Lung microvascular endothelial cell (primary cell): ENCODE measurements around the gene ADCY3. TPM values are rescaled to one million over a fixed set of nuclear protein-coding genes. Genes with fewer than 3 reads are reported as not detected.

Experiments
- DNase-seq, 2 donors: peaks; one replicate each; pipeline versions ENCODE4 v3.0.0 to v3.0.0-alpha.2; 2010; ENCODE audit warnings: low read depth in 2 of 2
- total RNA-seq: library from RNA; depleted of rRNA; stranded (reverse); fragments of >200 nt; gene quantifications from 2 replicates; pipeline ENCODE4 v1.2.1, GENCODE V29; 2014

ADCY3 gene
- total RNA-seq, 1 donor from 2014 or later, result 5.2 TPM

DNA sequence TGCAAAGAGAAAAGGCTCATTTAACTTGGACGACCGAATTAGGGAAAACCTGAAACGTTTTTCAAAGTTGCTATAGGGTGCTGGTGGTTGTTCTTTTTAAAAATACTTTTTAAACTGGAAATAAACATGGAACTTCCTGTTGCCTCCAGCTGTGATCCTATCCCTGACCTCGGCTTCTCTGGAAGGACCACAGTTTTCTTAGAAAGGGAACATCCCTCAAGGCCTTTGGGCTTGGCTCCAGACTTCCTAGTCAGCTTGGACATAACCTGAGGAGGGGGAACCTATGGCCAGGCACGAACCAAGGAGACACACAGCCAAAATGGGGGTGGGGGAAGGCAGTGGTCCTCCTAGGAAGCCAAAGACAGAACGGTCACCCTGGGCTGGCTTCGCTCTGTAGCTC is 69.1 kb downstream of the ADCY3 start:
- DNase-seq, result no peak

DNA sequence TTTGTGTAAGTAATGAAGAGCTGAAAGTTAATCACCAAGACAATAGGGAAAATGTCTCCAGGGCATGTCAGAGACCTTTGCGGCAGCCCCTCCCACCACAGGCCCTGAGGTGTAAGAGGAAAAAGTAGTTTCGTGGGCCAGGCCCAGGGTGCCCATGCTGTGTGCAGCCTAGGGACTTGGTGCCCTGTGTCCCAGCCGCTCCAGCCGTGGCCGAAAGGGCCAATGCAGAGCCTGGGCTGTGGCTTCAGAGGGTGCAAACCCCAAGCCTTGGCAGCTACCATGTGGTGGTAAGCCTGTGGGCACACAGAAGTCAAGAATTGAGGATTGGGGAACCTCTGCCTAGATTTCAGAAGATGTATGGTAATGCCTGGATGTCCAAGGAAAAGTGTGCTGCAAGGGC is 74.3 kb downstream of the ADCY3 start:
- no peak for DNase-seq

DNA sequence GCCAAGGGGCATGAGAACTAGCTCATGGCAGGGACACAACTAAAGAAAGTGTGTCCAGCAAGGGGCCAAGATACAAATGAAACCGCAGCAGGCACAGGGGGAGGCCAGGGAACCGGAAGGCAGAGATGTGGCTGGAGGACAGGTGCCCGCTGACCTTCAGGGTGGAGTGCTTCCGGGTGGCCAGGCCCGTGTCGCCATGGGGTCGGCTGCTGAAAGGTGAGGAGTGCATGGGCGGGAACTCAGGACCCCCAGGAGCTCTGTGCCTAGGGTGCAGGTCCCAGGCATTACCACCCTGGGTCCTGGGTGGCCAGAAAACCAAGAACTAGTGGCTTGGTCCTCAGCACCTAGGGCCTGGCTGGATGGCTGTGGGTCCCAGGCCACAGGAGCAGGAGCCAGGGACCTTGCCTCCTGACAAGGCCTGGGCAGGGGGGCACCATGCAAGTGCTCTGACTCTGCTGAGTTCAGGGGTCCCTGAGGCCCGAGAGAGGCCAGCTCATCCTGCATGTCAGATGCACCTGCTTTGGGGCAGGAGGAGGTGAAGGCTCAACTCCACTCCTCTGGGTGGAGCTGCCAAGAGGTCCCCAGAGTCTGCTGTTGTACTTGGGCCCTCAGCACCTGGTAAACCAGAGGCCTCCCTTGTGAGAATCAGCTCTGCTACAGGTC is 75.9 kb downstream of the ADCY3 start:
- DNase-seq, result no peak

DNA sequence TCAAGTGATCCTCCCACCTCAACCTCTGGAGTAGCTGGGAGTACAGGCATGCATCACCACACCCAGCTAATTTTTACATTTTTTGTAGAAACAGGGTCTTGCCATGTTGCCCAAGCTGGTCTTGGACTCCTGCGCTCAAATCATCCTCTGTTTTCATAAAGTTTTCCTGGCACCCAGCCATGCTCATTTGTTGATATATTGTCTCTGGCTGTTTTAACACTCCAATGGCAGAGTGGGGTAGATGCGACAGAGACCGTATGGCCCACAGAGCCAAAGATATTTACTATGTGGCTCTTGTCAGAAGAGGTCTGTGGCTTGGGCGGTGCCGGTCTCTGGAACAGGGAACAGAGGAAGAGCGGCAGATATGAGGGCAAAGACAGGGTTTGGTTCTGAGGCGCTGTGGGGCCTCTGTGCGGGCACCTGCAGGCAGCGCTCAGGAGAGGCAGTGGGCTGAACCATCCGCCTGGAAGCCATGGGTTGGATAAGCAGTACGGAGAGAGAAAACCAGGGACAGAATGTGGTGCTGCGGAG is 76.6 kb downstream of the ADCY3 start:
- peak in 1 of 2 donors; percentile 54 for DNase-seq

DNA sequence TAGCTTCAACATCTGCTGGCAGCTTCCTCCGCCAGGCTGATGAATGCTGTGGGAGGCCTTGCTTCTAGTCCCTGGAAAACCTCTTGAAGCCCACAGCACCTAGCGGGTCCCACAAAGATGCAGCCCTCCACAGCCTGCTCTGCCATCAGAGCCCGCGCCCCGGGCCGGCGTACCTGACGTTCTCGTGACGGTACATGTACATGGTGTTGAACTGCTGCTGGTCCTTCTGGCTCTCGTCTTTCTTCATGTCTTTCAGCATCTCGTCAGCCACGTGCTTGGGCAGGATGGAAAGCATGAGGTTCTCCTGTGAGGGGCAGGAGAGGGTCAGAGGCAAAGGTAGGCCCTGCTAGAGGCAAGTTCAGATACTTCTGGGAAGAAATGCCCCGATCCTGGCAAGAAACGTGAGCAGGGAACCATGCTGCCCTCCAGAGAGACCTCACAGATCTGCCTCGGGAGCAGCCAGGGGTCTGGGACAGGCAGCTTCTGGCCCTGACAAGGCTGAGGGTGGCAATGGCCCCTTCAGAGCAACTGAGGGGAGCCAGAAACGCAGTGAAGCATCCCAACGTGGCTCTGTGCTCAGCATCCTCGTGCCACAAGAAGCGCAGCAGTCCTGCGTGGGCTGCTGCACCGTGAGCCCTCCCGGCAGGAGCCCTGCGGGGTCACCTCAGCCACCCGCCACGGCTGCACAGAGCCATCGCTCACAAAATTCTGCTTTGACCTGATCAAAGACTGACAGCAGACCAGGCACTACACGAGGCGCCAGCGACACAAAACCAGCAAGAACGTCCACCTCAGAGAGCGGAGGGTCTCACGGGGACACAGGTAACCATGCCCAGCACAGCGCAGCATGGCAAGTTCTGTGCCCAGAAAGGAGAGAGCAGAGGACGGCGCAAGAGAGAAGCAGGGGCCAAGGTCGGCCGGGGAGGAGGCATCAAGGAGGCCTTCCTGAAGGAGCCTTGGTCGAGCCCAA is 77.7 kb downstream of the ADCY3 start:
- DNase-seq, result no peak

DNA sequence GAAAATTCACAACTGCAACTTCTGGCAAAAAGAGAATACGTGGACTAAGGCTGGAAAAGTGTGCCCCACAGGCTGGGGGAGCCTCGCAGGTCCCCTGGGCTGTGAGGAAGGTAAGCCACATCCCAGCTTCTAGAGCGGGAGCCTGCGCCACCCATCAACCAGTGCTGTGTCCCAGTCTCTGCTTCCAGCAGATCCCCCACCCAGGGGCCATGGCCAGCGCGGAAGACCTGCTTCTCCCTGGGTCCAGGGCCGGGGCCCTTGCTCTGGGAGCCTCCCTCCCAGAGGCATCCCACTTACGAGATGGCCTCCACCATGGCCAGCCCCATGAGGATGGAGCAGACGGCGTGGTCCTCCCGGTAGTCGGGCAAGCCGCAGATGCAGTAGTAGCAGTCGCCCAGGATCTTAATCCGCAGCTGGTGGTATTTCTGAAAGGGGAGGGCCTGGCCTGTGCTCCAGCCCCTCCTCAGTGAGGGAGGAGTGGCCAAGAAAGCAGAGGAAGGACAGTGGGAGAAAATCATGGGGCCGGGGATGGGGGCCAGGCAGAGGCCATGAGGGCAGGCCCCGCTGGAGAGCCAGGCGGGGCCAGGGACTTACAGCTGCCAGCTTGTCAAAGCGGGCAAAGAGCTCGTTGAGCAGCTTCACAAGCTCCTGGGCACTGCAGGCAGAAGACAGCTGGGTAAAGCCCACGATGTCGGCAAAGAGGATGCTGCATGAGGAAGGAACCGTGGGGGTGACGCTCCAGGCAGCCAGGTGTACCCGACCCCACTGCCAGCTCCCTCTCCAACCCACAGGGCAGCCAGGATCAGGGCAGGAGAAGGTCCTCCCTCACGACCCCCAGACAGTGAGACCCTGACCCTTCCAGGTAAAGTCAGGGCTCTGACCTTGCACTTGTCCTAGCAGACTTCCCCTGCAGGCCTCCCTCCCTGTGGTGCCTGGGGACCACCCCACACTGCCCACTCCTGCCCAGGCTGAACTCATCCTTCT is 78.8 kb downstream of the ADCY3 start:
- no peak for DNase-seq

DNA sequence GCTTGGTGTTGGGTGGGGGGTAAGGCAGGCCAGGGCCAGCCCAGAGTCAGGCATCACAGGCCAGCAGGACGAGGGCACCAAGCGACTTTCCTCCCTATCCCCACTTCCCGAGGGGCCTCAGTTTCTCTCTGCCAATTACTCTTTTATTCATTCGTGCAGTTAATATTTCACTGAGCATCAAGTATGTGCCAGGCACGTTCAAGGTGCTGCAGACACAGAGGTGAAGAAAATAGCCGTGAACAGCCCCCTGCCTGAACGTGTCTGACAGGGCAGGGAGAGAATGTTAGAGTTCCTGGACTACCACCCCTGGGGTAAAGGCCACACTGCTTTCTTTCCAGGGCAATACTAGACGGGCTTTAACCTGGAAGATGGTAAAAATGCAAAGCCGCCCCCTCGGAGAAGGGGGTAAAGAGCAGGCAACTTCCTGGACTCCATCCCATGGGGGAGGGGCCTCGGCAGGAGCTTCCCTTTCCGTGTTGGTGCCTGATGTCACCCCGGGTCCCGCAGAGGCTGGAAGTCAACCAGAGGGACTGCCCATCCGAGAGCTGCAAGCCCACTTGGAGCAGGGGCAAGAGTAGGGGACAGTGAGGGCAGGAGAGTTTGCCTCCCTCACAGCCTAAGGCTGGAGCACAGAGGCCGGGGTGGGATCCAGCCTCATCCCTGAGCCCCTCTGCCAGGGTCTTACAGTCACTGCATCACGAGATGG is 79.7 kb downstream of the ADCY3 start:
- DNase-seq, result no peak

DNA sequence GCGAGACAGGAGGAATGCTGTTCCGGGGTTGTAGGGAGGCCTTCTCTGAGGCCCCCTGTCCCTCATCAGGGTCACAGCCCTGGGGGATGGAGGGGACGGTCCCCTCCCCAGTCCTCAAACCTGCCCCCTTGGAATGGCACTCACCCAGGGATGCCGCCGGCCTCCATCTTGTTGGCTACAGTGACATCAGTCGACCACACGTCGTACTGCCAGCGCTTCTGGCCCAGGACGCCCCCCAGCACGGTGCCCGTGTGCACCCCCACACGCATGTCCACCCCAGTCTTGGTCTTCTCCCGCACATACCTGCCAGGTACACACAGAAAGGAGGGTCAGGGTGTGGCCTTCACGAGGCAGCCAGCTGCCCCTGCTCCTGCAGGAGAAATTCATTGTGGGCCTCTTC is 80.3 kb downstream of the ADCY3 start:
- no peak for DNase-seq

DNA sequence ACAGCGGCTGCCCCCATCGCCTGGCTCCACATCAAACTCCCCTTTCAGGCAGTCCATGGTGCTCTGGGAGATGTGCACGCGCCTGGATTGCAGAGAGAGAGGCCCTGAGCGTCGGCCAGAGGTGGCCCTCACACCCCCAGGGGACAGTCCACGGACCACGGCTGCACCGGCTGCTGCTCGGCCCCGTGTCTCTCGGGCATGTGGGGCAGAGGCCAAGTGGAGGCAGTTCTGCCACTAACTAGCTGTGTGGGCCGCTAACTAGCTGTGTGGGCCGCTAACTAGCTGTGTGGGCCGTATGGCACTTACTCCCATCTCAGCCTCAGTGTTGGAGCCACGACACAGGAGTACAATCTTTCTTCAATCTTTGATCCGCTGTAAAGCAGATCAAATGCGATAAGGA is 81.5 kb downstream of the ADCY3 start:
- DNase-seq, result no peak

DNA sequence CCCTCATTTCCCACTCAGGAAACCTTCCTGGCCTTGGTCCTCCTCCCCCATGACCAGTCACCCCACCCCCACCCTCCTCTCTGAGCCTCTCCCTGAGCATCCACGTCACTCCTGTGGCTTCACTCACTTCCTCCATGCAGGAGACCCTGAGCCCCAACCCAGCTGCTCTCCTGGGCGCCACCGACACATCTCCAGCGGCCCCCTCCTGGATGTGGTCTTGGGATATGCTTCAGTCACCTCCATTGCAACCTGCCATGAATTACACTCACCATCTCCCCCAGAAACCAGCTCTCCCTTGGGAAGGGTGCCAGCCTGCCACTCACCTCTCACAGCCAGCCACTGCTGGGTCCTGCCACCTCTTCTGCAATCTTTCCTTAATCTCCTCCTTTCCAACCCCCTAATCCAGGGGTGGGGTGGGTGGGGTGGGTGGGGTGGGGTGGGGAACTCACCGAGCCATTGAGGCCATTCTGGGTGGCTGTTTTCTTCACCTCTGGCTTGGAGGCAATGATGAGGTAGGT is 82.0 kb downstream of the ADCY3 start:
- no peak for DNase-seq

DNA sequence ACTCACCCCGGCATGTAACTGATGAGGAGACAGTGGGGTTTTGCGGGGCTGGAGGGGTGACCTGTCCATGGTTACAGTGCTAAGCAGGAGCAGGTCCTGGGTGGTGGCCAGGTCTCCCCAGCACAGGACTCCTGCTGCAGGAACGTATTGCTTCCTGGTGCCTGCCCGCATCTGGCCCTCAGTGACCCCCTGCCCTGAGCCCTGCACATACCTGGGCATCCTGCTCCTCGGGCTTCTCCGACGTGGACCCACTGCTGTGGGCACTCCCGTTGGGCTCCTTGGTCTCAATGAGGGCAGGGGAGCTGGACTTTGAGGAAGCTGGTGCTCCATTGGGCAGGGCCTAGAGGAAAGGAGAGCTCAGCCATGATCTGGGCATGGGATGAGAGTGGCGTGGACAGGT is 83.3 kb downstream of the ADCY3 start:
- no peak for DNase-seq

DNA sequence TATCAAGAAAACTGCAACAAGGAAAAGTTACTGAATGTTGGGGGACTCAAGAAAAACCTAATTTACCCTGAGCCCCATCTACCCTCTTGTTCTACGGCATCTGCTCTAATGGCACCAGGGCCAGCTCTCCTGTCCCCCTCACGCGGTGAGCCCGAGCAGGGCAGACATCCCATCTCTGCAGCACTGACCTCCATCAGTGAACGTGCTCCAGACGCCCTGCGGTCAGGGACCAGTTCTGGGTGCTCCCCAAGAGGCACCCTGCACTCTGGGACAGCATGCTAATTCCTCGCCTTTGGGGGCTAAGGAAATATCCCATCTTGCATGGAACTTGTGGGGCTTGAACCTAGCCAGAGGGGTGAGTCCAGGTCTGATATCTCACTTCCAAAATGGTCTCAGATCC is 83.8 kb downstream of the ADCY3 start:
- DNase-seq, result no peak

DNA sequence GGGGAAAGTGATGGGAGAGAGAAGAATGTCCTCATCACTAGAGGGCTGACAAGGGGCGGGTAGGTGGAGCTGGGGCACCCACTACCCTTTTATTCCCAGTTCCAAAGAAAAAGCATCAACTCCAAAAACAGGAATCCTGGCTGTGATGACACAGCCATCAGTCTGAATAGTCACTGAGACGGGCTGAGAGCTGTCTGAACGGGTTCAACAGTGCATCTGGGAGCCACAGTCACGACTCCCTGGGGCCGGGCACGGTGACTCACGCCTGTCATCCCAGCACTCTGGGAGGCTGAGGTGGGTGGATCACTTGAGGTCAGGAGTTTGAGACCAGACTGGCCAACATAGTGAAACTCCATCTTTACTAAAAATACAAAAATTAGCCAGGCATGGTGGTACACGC is 84.6 kb downstream of the ADCY3 start:
- peak in 1 of 2 donors; percentile 29 for DNase-seq

DNA sequence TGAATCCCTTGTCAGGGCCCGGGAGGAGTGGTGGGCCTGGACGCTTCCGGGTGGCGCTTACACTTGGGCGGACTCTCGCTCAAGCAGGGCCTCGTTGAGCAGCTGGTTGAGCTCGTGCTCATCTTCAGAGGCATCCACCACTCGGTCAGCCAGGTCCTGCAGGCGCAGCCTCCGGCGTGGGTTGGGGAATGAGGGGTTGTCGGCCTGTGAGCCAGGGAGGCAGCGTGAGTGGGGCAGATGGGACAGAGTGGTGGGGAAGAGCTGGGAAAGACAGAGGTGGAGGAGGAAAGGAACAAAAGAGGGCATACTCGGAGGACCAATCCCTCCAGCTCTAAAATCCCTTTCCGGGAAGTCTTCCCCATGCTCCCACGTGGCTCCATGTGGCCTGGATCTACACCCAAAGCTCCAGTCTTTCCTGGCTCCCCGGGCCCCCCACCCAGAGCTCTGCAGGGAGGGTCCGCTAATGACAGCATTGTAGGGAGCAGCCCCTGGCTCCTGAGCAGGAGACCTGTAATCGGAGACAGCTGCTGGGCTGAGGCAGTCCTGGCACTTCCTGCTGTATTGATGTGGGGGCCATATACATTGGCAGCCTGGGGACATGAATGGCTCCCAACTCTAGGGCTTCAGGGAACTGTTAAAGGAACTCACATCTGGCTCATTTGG is 85.2 kb downstream of the ADCY3 start:
- no peak for DNase-seq

DNA sequence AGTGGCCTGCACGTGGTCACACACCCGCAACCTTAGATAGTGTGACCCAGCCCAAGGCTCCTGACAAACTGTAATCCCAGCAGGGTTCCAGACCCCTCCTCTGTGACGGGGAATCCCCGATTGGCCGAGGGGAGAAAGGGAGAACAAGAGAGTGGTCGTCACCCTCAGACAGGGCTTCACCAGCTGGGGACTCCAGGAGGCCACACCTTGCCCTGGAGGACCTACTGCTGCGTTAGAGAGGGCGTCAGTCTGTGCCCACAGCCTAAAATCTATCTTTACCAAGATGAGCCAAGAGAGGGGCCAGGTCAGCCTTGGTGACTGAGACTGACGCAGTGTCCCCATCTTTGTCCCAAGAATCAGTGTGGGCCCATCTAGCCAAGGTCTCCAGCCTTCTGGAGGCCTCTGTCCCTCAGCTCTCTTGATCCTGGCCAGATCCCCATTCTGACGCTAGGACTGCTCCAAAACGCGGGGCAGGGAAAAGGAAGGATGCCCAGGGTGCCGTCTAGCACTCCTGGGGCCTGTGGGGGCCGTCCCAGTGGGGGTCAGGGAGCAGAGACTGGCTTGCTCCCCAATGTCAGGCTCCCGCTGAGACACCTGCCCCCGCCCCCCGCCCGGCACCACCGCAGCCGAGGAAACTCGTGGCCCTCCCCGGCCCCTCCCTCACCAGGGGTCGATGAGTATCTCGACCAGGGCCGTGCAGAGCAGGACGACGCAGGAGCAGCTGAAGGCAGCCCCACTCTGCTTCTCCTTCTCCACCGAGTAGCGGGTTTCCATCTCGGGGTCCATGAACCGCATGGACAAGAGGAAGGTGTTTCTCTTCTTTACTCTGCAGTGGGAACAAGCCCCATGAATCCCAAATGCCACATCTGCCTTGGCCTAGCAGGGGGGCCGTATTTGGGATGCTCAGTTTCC is 86.0 kb downstream of the ADCY3 start:
- no peak for DNase-seq

DNA sequence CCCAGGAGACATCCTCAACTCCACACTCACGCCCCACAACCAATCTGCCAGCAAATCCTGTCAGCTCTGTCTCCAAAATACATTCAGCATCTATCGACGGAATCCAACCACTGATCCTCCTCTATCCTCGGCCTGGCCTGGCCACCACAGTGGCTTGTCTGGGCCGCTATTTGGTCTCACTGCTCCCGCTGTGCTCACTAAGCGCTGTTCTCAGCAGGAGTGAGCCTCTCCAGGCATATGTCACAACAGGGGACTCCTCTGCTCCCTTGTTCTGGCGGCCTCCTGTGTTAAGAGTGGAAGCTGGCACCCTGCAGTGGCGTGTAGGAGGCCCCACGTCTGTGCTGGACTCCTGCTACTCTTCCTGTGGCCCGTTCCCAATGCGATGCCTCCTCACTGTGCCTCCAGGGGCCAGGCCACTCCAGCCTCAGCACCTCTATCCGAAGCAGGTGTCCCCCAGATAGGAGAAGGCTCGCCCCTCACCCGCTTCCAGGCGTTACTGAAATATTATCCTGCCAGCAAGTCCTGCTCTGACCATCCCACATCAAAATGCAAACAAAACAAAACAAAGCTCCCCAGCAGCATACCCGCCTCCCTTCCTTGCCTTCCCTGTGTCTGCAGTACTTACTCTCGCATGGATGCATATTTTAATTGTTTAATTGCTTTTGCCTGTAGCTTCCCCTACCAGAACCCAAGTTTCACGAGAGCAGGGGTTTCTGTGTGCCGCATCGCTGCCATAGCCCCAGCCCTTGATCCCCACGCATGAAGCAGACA is 86.9 kb downstream of the ADCY3 start:
- no peak for DNase-seq

DNA sequence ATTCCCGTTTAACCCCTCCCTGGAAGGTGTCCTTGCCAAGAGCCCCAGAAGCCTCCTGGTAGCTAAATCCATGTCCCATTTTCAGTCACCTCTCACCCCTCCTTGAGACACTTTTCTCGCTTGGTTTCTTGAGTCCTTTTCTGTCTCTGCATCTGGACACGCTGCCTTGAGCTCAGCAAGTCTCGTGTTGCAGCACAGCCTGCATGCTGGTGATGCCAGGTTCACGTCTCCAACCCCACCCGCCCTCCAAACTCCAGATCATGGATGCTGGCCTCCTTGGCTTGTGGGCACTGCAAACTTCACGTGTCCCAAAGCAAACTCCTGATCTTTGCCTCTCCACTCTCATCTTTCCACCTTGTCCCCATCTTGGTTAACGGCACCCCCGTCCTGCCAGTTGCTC is 87.5 kb downstream of the ADCY3 start:
- no peak for DNase-seq

DNA sequence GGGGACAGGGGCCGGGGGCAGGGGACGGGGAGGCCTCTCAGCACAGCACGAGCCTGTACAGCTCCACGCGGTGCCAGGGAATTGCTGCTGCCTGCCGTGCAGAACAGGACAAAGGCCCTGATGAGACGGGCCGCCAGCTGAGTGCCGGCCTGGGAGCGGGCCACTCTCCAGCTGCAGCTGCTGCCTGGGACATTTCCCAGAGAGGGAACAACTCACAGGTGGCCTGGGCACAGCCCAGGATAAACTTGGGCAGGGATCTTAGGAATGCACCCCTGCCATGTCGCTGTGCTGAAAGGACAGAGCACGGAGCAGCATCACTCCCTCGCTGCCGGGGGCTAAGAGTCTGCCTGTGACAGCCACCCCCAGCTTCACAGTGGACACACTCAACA is 88.0 kb downstream of the ADCY3 start:
- DNase-seq, result no peak
